ENCODE results near the gene FCHSD2.

GRCh38 chr11:73152861-73153483 is 10.9 kb upstream of the FCHSD2 start:
- TF ChIP-seq OSR2 (tag by site-specific recombination; IDR thresholded peaks at IDR 0.05) (no peak), ZNF404 (tag by site-specific recombination; IDR thresholded peaks at IDR 0.05) (no peak), ZNF140 (tag by site-specific recombination; IDR thresholded peaks at IDR 0.05) (no peak), ZNF585B (tag by site-specific recombination; IDR thresholded peaks at IDR 0.05) (no peak)

Measured in HEK293 (cell line).